A673 (cell line): ENCODE data around the gene MSANTD1. TPM values are rescaled to one million over a fixed set of nuclear protein-coding genes. Genes with fewer than 3 reads are reported as not detected.

ENCODE experiments used
- BruUV-seq: library from RNA; stranded (reverse); fragments of 400-500 nt; replicated peaks from 2 replicates; lab custom pipeline; 2021; lab: Mats Ljungman, UMichigan
- CTCF ChIA-PET: fragments of 300-600 bp; sonication (Branson Sonifier 250); formaldehyde crosslinking; loops from one replicate; lab custom pipeline; 2022; ENCODE audit warnings: antibody characterized with exemption; lab: Charles Lee
- POLR2A ChIA-PET: fragments of 300-600 bp; sonication (Branson Sonifier 250); formaldehyde crosslinking; loops from one replicate; lab custom pipeline; 2022; ENCODE audit warnings: antibody characterized with exemption; ENCODE audit not compliant: low non-redundant PET; lab: Charles Lee
- DNase-seq: peaks from one replicate; pipeline ENCODE4 v3.0.0-alpha.2; 2015; ENCODE audit warnings: low spot score
- H3K27ac ChIP-seq: fragments of 200-600 bp; sonication (generic); 2 replicates; pipeline ENCODE4 v1.5.1; 2016; ENCODE audit warnings: mixed run types, low read depth, mild to moderate bottlenecking, mixed read lengths, antibody characterized with exemption, low read length; ENCODE audit not compliant: poor library complexity, severe bottlenecking
- H3K27me3 ChIP-seq: fragments of 200-600 bp; sonication (generic); replicated peaks from 2 replicates; pipeline ENCODE4 v1.6.1; 2017; ENCODE audit warnings: mixed run types, low read depth, mild to moderate bottlenecking, mixed read lengths, antibody characterized with exemption, low read length; ENCODE audit not compliant: insufficient read depth, poor library complexity
- H3K36me3 ChIP-seq: fragments of 200-600 bp; sonication (generic); 2 replicates; pipeline ENCODE4 v1.6.1; 2016; ENCODE audit warnings: mixed run types, mild to moderate bottlenecking, mixed read lengths, antibody characterized with exemption, low read length; ENCODE audit not compliant: insufficient read depth, poor library complexity, severe bottlenecking
- H3K4me1 ChIP-seq: fragments of 200-600 bp; sonication (generic); 2 replicates; pipeline ENCODE4 v1.6.1; 2017; ENCODE audit warnings: mixed run types, mild to moderate bottlenecking, mixed read lengths, antibody characterized with exemption, low read length; ENCODE audit not compliant: insufficient read depth, poor library complexity, severe bottlenecking
- H3K4me3 ChIP-seq: fragments of 200-600 bp; sonication (generic); 2 replicates; pipeline ENCODE4 v1.5.1; 2016; ENCODE audit warnings: low read depth, mixed run types, mild to moderate bottlenecking, mixed read lengths, low read length; ENCODE audit not compliant: poor library complexity, severe bottlenecking
- H3K9me3 ChIP-seq: fragments of 200-600 bp; sonication (generic); 2 replicates; pipeline ENCODE4 v1.6.1; 2016; ENCODE audit warnings: mixed run types, low read depth, mild to moderate bottlenecking, mixed read lengths, antibody characterized with exemption, low read length; ENCODE audit not compliant: poor library complexity, severe bottlenecking
- EZH2 ChIP-seq: fragments of 200-600 bp; sonication (generic); IDR thresholded peaks from 2 replicates; pipeline ENCODE4 v1.6.1; 2017; ENCODE audit warnings: borderline replicate concordance, low read depth, mild to moderate bottlenecking, mixed read lengths, antibody characterized with exemption, low read length; ENCODE audit not compliant: poor library complexity, severe bottlenecking
- intact Hi-C: fragments of 100-400 bp; cut with micrococcal nuclease; formaldehyde crosslinking; loops from one replicate; pipeline ENCODE4 v1.10.0; 2022; ENCODE audit not compliant: unreplicated experiment
- total RNA-seq: library from RNA; stranded (reverse); gene quantifications from 2 replicates; pipeline ENCODE4 v1.2.3, GENCODE V29; 2021
- TF ChIP-seq, protein P1 (sequence below): fragments of 300-800, 200-600 bp; sonication (generic); conservative IDR thresholded peaks from 2 replicates; pipeline ENCODE4 v1.5.1; 2017; ENCODE audit warnings: low read depth, mild to moderate bottlenecking, antibody characterized with exemption, low read length, moderate library complexity, mixed read lengths

The MSANTD1 gene
- total RNA-seq, 1 experiment from 2014 or later: 2.3 TPM

- no peaks in the 10 kb centered on the region for H3K9me3 ChIP-seq
- no peaks in the 10 kb centered on the region for H3K27me3 ChIP-seq
- CTCF ChIA-PET: no interaction called here
- intact Hi-C loops: no loop called here
- H3K27ac ChIP-seq: no peak overlapping the region
- POLR2A ChIA-PET: no interaction called here
- H3K36me3 ChIP-seq: peaks cover 28% of the 10 kb centered on the region
- TF ChIP-seq, protein P1, sequence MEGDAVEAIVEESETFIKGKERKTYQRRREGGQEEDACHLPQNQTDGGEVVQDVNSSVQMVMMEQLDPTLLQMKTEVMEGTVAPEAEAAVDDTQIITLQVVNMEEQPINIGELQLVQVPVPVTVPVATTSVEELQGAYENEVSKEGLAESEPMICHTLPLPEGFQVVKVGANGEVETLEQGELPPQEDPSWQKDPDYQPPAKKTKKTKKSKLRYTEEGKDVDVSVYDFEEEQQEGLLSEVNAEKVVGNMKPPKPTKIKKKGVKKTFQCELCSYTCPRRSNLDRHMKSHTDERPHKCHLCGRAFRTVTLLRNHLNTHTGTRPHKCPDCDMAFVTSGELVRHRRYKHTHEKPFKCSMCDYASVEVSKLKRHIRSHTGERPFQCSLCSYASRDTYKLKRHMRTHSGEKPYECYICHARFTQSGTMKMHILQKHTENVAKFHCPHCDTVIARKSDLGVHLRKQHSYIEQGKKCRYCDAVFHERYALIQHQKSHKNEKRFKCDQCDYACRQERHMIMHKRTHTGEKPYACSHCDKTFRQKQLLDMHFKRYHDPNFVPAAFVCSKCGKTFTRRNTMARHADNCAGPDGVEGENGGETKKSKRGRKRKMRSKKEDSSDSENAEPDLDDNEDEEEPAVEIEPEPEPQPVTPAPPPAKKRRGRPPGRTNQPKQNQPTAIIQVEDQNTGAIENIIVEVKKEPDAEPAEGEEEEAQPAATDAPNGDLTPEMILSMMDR: no peak
- no peaks in the 10 kb centered on the region for H3K4me1 ChIP-seq
- no peak for DNase-seq
- H3K4me3 ChIP-seq: no peak overlapping the region
- no TSS peak for BruUV-seq
Measured at GRCh38 chr4:3234171-3235029, 14.6 kb upstream of the MSANTD1 start.

GRCh38 chr4:3235030-3235345, 14.0 kb upstream of the MSANTD1 start:
- no peak for DNase-seq
- peaks cover 27% of the 10 kb centered on the region for H3K36me3 ChIP-seq
- no peaks in the 10 kb centered on the region for H3K4me1 ChIP-seq
- ChIA-PET POLR2A (no interaction called here), CTCF (no interaction called here)
- H3K27me3 ChIP-seq: no peaks in the 10 kb centered on the region
- intact Hi-C loops: no loop called here
- H3K4me3 ChIP-seq: no peak overlapping the region
- no TSS peak for BruUV-seq
- no peak overlapping the region for H3K27ac ChIP-seq
- TF ChIP-seq EZH2: no peak
- TF ChIP-seq, protein P1: no peak
- H3K9me3 ChIP-seq: no peaks in the 10 kb centered on the region

DNA sequence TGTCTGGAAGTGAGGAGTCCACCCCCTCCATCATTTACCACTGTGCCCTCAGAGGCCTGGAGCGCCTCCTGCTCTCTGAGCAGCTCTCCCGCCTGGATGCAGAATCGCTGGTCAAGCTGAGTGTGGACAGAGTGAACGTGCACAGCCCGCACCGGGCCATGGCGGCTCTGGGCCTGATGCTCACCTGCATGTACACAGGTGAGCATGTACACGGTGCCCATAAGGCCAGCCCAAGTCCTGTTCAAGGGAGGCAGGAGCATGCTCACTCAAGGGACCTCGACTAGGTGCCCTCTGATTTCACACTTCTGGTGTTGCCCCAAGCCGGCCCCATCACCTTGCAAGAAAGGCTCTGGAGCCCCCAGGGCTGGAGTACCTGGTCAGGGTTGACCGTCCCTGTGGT, 13.4 kb upstream of the MSANTD1 start:
- intact Hi-C loops: no loop called here
- Histone ChIP-seq H3K9me3 (no peaks in the 10 kb centered on the region), H3K4me1 (no peaks in the 10 kb centered on the region), H3K36me3 (peaks cover 26% of the 10 kb centered on the region), H3K4me3 (no peak overlapping the region), H3K27ac (no peak overlapping the region), H3K27me3 (no peaks in the 10 kb centered on the region)
- ChIA-PET POLR2A (no interaction called here), CTCF (no interaction called here)
- TF ChIP-seq, protein P1: no peak
- TF ChIP-seq EZH2: no peak
- no TSS peak for BruUV-seq
- DNase-seq: no peak
